Omental fat pad (tissue), 4 donors: ENCODE measurements around the gene HSD17B3. TPM values are rescaled to one million over a fixed set of nuclear protein-coding genes. Genes with fewer than 3 reads are reported as not detected.
"Not testable (repeated sequence)": the region's sequence is repeated elsewhere in the genome, so short reads cannot be mapped to it uniquely, and the experiment has no call there.

Source experiments
- ATAC-seq: fragments of 150-250 bp; one replicate; pipeline ENCODE4 v1.9.1; 2016; ENCODE audit warnings: mild to moderate bottlenecking, moderate library complexity; ENCODE audit not compliant: low FRiP score
- DNase-seq: peaks from one replicate; pipeline ENCODE4 v3.0.0-alpha.2; 2019; ENCODE audit warnings: low spot score
- total RNA-seq, 4 donors: library from RNA; depleted of rRNA; stranded (reverse); fragments of >200 nt; gene quantifications; one replicate each; pipeline ENCODE4 v1.1.0, GENCODE V29; 2016
- TF ChIP-seq, protein P1 (sequence below), 3 donors: fragments of 450-650 bp; IDR thresholded peaks; one replicate each; pipeline ENCODE4 v1.5.1; 2016 to 2017; ENCODE audit warnings: antibody characterized with exemption in 3 of 3, mild to moderate bottlenecking in 3 of 3, moderate library complexity in 2 of 3

HSD17B3 gene
- total RNA-seq, 4 donors from 2014 or later = 0.36 TPM; not detected in 3

- ATAC-seq (no peak), DNase-seq (no peak)
- TF ChIP-seq, protein P1, sequence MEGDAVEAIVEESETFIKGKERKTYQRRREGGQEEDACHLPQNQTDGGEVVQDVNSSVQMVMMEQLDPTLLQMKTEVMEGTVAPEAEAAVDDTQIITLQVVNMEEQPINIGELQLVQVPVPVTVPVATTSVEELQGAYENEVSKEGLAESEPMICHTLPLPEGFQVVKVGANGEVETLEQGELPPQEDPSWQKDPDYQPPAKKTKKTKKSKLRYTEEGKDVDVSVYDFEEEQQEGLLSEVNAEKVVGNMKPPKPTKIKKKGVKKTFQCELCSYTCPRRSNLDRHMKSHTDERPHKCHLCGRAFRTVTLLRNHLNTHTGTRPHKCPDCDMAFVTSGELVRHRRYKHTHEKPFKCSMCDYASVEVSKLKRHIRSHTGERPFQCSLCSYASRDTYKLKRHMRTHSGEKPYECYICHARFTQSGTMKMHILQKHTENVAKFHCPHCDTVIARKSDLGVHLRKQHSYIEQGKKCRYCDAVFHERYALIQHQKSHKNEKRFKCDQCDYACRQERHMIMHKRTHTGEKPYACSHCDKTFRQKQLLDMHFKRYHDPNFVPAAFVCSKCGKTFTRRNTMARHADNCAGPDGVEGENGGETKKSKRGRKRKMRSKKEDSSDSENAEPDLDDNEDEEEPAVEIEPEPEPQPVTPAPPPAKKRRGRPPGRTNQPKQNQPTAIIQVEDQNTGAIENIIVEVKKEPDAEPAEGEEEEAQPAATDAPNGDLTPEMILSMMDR (IDR thresholded peaks at IDR 0.05) = no peak
Observed at GRCh38 chr9:96323169-96323568, 21.2 kb upstream of the HSD17B3 start.

DNA sequence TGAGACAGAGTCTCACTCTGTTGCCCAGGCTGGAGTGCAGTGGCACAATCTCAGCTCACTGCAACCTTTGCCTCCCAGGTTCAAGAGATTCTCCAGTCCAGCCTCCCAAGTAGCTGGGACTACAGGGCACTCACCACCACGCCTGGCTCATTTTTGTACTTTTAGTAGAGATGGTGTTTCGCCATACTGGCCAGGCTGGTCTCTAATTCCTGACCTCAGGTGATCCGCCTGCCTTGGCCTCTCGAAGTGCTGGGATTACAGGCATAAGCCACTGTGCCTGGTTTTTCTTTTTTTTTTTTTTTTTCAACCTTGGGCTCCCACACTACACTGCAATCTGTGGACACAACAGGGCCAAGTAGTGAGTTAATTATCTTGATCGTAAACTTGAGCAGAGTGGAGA is 20.8 kb upstream of the HSD17B3 start:
- ATAC-seq, DNase-seq: not testable (repeated sequence)

DNA sequence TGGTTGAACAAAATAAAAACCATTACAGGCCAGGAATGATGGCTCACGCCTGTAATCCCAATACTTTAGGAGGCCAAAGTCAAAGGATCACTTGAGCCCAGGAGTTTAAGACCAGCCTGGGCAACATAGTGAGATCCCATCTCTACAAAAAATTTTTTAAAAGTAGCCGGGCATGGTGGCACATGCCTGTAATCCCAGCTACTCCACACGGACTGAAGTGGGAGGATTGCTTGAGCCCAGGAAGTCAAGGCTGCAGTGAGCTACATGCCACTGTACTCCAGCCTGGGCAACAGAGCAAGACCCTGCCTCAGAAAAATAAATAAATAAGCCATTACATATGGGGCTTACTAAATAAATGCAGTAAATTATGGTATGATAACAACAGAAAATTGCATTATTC is 20.2 kb upstream of the HSD17B3 start:
- DNase-seq, ATAC-seq: not testable (repeated sequence)

DNA sequence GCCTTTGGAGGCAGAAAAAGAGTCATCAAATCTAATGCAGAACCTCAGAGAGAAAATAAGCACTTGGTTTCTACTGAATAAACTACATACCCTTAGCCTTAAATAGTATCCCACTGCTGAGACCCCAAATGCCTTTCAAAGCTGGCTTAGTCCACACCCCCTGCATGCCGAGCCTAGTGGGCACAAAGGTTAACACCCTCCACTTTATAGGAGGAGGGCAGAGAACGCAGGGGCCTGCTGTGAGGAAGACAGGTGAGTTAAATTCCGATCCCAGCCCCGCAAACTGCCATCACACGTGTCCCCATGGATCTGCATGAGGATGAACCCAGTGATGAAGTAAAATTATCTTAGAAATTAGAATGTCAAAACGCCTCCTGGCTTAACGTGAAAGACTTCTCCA is 19.5 kb upstream of the HSD17B3 start:
- TF ChIP-seq, protein P1 (IDR thresholded peaks at IDR 0.05) = no peak
- no peak for ATAC-seq
- no peak for DNase-seq

DNA sequence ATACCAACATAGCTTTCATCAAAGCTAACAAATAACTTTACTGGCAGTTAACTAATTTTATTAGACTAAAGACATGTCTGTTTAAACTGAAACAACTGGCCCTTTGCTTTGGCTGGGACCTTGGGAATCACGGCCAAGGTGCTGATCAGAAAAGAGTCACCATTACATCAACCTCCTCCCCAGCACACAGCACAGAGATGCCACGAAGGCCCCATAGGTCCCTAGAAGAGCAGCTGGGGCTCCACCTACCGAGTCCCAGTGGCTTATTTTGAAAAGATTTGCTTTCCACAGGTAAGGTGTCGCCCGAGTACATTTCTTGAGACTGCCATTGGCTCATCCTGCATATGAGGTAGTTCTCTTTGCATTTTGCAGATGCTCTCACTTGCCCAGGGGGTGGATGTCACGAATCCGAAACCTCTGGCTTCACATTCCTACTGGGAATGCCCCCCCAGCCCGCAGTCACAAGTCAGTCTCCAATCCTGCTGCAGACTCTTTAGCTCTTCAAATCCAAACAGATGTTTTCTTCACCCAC is 18.8 kb upstream of the HSD17B3 start:
- ATAC-seq = no peak
- TF ChIP-seq, protein P1 (IDR thresholded peaks at IDR 0.05) = no peak
- no peak for DNase-seq

- TF ChIP-seq, protein P1 (IDR thresholded peaks at IDR 0.05) = no peak
- DNase-seq (no peak), ATAC-seq (no peak)
Observed at GRCh38 chr9:96318921-96319565, 17.1 kb upstream of the HSD17B3 start.

GRCh38 chr9:96317335-96317980 is 15.5 kb upstream of the HSD17B3 start:
- ATAC-seq = no peak
- DNase-seq = no peak
- TF ChIP-seq, protein P1 (IDR thresholded peaks at IDR 0.05) = peak in 2 of 3 donors; percentile 12 to 42

DNA sequence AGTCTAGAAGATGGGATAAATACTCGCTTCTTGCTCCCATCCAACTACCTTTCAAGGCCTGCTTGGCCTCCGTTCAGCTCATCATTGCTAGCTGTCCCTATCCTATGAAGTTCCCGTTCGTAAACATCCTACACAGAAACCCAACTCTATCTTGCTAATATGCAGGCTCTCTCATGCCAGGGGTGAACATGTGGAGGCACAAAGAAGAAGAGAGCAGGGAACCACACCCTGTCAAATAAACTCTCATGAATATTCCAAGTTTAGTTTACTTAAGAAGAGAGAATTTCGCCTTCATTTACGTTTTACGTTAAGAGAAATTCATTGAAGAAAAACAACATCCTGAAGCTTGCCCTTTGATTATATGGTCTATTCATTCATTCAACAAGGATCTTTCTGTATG is 7.9 kb upstream of the HSD17B3 start:
- ATAC-seq = no peak
- TF ChIP-seq, protein P1 (IDR thresholded peaks at IDR 0.05) = no peak
- no peak for DNase-seq

DNA sequence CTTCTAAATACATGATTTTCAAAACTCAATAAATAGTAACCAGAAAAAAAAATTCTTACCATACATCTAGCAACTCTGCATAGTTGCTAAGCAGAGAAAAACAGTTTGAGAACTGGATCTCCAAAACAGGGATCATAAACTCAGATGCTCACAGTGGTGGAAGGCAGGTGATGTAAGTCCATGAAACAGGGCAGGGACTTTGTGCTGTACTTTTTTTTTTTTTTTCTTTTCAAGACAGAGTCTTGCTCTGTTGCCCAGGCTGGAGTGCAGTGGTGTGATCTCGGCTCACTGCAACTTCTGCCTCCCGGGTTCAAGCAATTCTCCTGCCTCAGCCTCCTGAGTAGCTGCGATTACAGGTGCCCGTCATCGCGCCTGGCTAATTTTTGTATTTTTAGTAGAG is 5.0 kb upstream of the HSD17B3 start:
- ATAC-seq, DNase-seq: not testable (repeated sequence)
